Glutamatergic neuron (in vitro differentiated cells): Measurements from ENCODE around the gene GID8. TPM values are rescaled to one million over a fixed set of nuclear protein-coding genes. Genes with fewer than 3 reads are reported as not detected.

Source experiments
- DNase-seq: peaks from one replicate; pipeline ENCODE4 v3.0.0; 2022
- H3K27ac Mint-ChIP-seq: one replicate; pipeline ENCODE4 v1.8.0; 2020; ENCODE audit warnings: mild to moderate bottlenecking, mixed read lengths, inconsistent platforms; ENCODE audit not compliant: unreplicated experiment
- H3K27me3 Mint-ChIP-seq: one replicate; pipeline ENCODE4 v1.8.0; 2020; ENCODE audit warnings: mild to moderate bottlenecking, moderate library complexity, mixed read lengths, inconsistent platforms; ENCODE audit not compliant: unreplicated experiment
- H3K36me3 Mint-ChIP-seq: one replicate; pipeline ENCODE4 v1.8.0; 2020; ENCODE audit warnings: mild to moderate bottlenecking, mixed read lengths, inconsistent platforms; ENCODE audit not compliant: unreplicated experiment
- H3K4me1 Mint-ChIP-seq: one replicate; pipeline ENCODE4 v1.8.0; 2020; ENCODE audit warnings: mild to moderate bottlenecking, low read depth, mixed read lengths, inconsistent platforms; ENCODE audit not compliant: unreplicated experiment
- H3K4me3 Mint-ChIP-seq: one replicate; pipeline ENCODE4 v1.8.0; 2020; ENCODE audit warnings: mild to moderate bottlenecking, mixed read lengths, inconsistent platforms; ENCODE audit not compliant: unreplicated experiment
- H3K9me3 Mint-ChIP-seq: one replicate; pipeline ENCODE4 v1.8.0; 2020; ENCODE audit warnings: mild to moderate bottlenecking, moderate library complexity, mixed read lengths, inconsistent platforms; ENCODE audit not compliant: unreplicated experiment
- CTCF ChIP-seq: fragments of 200-600 bp; sonication (generic); IDR thresholded peaks from one replicate; pipeline ENCODE4 v1.5.0; 2021; ENCODE audit not compliant: partially characterized antibody, unreplicated experiment
- total RNA-seq: library from RNA; stranded (reverse); fragmentation: NEBNext Ultra II Directional; extraction: Animal tissue kit (Norgen Biotek cat#: 25700); gene quantifications from one replicate; pipeline ENCODE4 v1.2.1, GENCODE V29; 2021; ENCODE audit not compliant: unreplicated experiment

GID8 gene
- total RNA-seq, 1 donor from 2014 or later: 57.8 TPM

DNA sequence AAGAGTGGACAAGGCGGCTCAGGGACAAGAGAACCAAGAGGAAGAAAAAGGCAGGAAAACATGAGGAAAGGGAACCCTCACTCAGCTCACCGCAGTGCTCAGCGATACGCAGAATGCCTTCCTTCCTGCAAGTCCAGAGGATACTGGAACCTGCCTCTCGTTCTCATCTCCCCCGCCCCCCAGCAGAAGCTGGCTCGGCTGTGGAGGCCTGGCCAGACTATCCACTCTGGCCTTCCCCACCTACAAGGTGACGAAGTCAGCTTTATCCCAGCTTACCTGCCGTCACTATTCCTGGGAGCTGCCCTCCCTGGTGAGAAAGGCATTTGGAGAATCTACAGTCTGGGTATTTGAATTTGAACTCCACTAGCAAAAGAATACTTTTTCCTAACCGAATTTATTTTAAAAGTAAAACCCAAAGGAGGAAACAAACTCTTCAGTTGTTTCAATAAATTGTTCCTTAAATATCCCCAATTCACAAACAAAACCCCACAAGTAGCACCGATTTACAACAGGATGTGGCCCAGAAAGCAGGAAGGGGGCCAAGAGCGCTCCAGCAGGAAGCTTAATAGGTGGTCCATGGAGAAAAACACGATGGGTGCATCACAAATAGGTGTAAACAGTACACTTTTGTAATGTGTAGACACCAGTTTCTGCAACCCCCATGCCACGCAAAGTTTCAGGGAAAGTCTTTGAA is 9.6 kb upstream of the GID8 start:
- peaks cover 16% of the 10 kb centered on the region for H3K9me3 Mint-ChIP-seq
- H3K36me3 Mint-ChIP-seq: no peaks in the 10 kb centered on the region
- DNase-seq: no peak
- H3K27ac Mint-ChIP-seq: peak overlapping the region; percentile 85
- H3K4me3 Mint-ChIP-seq: peak overlapping the region; percentile 92
- peaks cover 10% of the 10 kb centered on the region for H3K27me3 Mint-ChIP-seq
- H3K4me1 Mint-ChIP-seq: peaks cover 39% of the 10 kb centered on the region
- no peak for TF ChIP-seq CTCF

- Mint-ChIP-seq H3K27ac (peak overlapping the region; percentile 85), H3K9me3 (peaks cover 17% of the 10 kb centered on the region), H3K36me3 (no peaks in the 10 kb centered on the region), H3K27me3 (peaks cover 10% of the 10 kb centered on the region), H3K4me1 (peaks cover 35% of the 10 kb centered on the region), H3K4me3 (peak overlapping the region; percentile 92)
- TF ChIP-seq CTCF: no peak
- peak; percentile 73 for DNase-seq
These were observed 8.9 kb upstream of the GID8 start for GRCh38 chr20:62929051-62929538.

GRCh38 chr20:62931464-62931863 is 6.5 kb upstream of the GID8 start:
- no peak for DNase-seq
- Mint-ChIP-seq H3K27me3 (peaks cover 5% of the 10 kb centered on the region), H3K36me3 (no peaks in the 10 kb centered on the region), H3K27ac (no peak overlapping the region), H3K4me1 (peaks cover 23% of the 10 kb centered on the region), H3K4me3 (no peak overlapping the region), H3K9me3 (peaks cover 9% of the 10 kb centered on the region)
- TF ChIP-seq CTCF: no peak

DNA sequence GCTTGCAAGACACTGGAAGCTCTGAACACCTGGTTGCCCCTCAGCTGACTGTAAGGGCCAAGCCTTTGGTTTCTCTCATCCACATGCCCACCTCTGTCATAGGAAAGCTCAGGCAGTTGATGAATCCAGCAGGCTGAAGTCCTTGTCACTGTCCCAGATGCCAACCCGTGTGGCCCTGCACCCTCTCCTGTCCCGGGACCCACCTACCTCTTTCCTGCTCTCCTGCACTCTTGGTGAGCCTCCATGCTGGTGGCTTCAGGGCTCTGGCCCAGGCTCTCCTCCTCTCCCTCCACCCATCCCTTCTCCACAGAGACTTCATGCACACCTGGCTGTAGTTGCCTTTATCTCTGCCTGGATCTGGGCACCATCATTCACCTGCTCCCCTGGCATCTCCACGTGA is 4.0 kb upstream of the GID8 start:
- no peak for TF ChIP-seq CTCF
- no peak for DNase-seq
- Mint-ChIP-seq H3K9me3 (peaks cover 13% of the 10 kb centered on the region), H3K27ac (no peak overlapping the region), H3K4me1 (peaks cover 14% of the 10 kb centered on the region), H3K27me3 (peaks cover 9% of the 10 kb centered on the region), H3K36me3 (no peaks in the 10 kb centered on the region), H3K4me3 (no peak overlapping the region)

DNA sequence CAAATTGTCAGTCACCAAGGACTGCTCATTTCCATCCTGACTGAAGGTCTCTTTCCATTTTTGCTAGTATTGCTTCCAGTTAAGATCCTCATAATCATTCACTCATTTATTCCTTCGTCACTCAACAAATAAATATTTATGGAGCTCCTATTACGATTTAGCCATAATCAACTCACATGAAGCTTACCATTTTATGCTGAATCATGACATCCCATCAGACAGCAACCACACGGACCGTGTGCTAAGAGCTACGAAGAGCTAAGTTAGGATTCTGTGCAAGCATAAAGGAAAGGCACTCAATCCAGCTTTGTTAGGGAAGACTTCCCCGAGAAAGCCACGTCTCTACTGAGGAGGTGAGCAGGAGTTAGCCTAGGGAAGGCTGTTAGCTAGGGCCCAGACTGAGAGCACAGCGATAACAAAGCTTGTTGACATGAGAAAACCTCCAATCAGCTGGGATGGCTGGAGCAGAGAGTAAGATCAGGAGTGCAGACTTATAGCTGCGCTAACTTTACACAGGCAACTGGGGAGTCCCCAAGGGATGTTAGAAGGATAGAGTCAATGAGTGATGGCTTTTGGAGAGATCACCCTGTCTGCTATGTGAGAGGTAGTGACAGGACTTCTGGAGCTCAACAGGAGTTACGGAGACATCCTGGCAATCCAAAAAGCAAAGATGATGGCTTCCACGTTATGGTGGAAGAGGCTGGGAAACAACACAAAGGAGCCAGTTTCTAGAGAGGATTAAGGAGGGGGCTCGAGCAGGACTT is 2.6 kb upstream of the GID8 start:
- Mint-ChIP-seq H3K4me3 (no peak overlapping the region), H3K4me1 (peaks cover 12% of the 10 kb centered on the region), H3K27ac (no peak overlapping the region), H3K36me3 (no peaks in the 10 kb centered on the region), H3K27me3 (peaks cover 9% of the 10 kb centered on the region), H3K9me3 (peaks cover 10% of the 10 kb centered on the region)
- no peak for TF ChIP-seq CTCF
- no peak for DNase-seq
